HG02943 (cell line): ENCODE data around the gene TTC21A.
"Not testable (repeated sequence)": the region's sequence is repeated elsewhere in the genome, so short reads cannot be mapped to it uniquely, and the experiment has no call there.

Experiments
- ATAC-seq: cut with Tn5 transposase; IDR thresholded peaks from one replicate; pipeline ENCODE4 v1.9.1; 2021; ENCODE audit warnings: mild to moderate bottlenecking, low read depth, moderate library complexity; ENCODE audit not compliant: unreplicated experiment

The TTC21A gene

DNA sequence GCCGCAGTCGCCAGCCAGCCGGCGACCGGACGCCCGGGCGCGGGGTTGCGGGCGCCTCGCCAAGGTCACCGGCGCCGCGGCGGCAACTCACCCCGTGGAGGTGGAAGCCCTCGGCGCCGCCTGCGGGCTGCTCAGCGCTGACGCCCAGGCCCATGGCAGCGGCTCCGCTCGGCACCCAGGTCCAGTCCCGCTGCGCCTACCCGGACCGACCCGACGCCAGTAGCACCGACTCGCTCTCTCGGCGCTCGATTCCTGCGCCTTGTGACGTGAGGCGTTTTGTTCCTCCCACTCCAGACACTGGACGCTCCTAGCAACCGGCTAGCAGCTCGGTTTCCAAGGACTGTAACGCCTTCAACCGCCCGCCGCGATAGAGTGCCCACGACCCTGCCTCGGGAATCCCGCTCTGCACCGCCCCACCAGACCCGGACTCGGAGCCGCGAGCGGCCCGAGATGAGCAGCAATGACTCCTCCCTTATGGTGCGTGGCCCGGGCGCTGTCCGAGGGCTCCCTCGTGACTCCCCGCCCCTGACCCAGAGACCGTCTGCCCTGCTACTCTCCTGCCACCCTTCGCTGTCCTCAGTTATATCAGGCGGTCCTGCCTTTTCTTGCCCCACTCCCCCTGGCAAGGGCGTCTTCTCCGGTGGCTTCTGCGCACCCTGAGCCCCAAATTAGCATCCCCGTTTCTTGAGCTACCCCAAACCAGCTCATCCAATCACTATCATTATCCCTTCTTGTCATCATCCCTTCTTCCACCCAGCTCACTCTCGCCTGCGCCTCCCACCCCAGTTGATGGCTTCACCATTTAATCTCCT is at the start of gene TTC21A, which contains the start of gene GORASP1:
Gene TTC21A (plus strand): TSS at position 293 of the 812 bp plus-strand sequence. CDS start 158 bp downstream, at position 451.
Gene GORASP1 (minus strand): TSS at position 240 of the 812 bp plus-strand sequence. CDS start 86 bp downstream, at position 154.
- no peak for ATAC-seq

DNA sequence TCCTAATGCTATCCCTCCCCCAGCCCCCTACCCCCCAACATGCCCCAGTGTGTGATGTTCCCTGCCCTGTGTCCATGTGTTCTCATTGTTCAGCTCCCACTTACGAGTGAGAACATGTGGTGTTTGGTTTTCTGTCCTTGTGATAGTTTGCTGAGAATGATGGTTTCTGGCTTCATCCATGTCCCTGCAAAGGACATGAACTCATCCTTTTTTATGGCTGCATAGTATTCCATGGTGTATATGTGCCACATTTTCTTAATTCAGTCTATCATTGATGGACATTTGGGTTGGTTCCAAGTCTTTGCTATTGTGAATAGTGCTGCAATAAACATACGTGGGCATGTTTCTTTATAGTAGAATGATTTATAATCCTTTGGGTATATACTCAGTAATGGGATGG is 46.3 kb upstream of the TTC21A start:
- ATAC-seq = not testable (repeated sequence)

DNA sequence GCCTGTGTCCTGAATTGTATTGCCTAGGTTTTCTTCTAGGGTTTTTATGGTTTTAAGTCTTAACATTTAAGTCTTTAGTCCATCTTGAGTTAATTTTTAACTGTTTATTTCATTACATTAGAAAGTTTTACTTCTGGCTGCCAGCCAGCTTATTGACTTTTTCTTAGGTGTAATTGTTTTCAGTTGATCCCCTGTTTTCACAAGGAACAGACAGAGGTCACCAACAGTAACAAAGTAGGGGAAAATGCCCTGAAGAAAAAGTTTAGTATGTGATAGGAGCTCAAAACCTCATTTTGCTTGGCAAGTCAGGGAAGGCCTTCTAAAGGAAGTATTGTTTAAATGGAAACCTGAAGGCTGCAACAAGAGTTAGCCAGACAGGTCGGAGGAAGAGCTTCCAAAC is 45.3 kb upstream of the TTC21A start:
- ATAC-seq = no peak

- no peak for ATAC-seq
Observed at GRCh38 chr3:39063143-39063542, 44.3 kb upstream of the TTC21A start.

DNA sequence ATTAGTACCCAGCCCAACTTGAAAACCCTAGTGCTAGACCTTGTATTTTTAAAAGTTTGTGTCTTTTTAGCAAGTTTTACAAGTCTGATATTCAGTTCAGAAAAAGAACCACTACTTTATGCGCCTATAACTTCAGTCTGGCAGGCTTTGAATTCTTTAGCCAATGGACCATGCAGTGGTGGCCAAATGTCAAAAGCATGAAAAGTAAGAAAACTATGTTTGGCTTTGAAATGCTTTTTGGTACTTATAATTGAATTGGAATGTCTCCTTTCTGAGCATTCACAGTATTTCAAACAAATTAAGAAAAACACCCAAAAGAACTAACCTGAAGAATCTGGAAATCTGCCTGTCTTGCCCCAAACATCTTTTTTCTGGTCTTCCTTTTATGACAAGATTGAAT is 42.8 kb upstream of the TTC21A start:
- no peak for ATAC-seq

- peak; percentile 96 for ATAC-seq
Observed at GRCh38 chr3:39065197-39065596, 42.3 kb upstream of the TTC21A start.

- ATAC-seq = no peak
Observed at GRCh38 chr3:39067286-39067685, 40.2 kb upstream of the TTC21A start.

- ATAC-seq = no peak
Observed at GRCh38 chr3:39068556-39068955, 38.9 kb upstream of the TTC21A start.

- no peak for ATAC-seq
Observed at GRCh38 chr3:39075910-39076309, 31.6 kb upstream of the TTC21A start.

- ATAC-seq = no peak
Observed at GRCh38 chr3:39079530-39079929, 27.9 kb upstream of the TTC21A start.

DNA sequence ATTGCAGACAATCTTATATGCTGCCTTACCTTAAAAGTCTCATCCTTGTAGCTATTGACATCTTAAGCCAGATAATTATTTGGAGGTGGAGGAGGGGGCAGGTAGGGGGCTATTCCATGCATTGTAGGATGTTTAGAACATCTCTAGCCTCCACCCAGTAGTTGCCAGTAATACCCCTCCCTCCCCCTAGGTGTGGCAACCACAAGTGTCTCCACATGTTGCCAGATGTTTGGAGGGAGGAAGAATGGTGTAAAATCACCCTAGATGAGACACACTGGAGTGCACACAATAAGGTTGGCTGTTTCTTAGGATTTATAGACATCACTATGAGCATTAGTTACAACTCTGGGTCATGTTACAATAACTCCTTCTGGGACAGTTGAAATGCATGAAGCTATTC is 27.5 kb upstream of the TTC21A start:
- ATAC-seq = no peak

DNA sequence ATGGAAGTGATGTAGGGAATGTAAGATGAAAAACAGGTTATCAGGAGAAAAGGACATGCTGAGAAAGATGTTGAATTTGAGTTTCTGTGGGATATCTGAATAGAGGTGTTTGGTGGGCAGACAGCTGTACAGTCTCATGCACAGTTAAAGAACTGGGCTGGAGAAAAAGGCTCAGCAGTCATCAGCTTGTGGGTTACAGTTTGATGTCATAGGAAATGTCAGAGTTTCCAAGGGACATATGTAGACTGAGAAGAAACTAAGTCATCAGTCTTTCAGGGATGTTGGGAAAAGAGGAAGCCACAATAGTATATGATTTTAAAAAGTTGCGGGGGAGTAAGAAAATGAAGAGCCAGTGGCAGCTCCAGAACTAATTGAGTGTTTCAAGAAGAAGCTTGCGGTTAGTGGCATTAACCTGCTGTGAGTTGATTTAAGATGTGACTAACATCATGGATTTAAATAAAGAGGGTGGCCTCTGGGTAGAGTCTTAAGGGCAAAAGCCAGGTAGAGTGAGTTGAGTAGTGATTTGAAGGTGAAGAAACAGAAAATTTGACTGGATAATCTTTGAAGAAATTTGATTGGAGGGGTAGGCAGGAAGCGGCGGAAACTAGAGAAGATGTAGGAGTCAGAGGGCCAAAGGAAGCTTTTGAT is 24.7 kb upstream of the TTC21A start:
- ATAC-seq = no peak

DNA sequence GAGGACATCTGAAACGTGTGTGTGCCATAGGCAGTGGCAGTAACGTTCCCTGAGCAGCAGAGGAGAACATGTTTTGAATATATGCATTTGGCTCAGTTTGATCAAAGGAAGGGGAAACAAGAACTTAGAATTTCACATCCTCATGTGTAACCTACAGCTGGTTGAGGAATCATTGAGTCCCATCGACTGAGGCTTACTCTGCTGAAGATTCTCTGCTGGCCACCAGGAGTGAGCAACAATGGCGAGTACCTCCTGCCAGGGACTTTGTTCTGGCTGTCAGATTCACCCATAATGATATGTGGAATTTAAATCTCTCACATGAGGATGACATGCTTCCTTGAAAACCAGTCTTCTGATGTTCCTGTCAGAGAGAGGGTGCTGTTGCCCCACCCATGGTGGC is 21.3 kb upstream of the TTC21A start:
- no peak for ATAC-seq

GRCh38 chr3:39088456-39088855 is 19.0 kb upstream of the TTC21A start:
- no peak for ATAC-seq

DNA sequence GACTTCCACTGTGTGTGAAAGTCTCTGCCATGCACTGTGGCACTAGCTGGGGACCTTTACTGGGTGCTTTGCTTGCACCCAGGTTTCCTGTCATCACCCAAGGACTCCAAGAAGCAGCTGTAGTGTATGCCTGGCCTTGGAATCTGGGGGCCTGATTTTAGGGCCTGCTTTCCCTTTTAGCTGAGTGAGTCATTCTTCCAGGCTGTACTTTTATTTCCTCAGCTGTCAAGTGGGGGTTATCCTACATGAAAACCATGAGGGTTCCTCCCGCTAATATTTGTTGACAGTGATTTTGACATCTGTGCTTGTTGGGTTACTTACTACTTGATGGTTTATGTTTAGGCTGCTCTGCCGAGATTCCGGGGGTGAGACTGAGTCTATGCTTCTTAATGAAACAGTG is 18.6 kb upstream of the TTC21A start:
- ATAC-seq = no peak

GRCh38 chr3:39090922-39091321 is 16.6 kb upstream of the TTC21A start:
- no peak for ATAC-seq

DNA sequence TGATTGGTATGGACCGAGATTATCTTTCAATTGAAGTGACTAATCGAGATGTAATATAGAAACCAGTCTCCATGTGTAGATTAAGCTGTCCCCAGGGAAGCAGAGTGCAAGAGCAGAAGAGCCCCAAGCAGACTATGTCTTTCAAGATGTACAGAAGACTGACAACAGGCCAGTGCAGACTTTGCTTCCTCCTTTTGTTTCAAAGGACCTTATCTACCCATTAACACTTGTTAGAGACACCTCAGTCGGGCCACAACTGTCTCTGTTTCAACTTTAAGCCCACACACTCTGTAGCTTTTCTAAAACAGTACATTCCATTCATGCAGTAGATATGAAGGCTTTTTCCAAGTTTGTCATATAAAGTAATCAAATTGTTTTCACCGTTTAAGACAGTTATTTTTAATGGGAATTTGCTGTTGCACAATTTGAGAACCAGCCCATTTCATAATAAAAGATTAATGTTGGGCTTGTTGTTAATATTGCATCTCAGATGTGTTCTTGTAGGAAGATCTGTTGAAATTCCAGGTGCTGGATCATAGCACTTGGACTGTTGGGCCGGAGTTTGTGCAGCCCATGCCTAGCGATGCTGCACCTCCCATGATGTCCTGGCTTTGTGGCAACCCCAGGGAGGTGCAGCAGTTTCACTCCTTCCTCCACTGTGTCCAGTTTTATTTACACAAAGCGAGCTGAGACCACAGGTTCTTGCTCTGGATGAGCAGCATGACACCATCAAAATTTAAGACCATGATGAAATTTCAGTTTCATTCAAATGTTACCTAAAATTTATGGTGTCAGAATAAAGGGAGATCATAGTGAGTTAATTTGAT is 12.4 kb upstream of the TTC21A start:
- no peak for ATAC-seq

- ATAC-seq = no peak
Observed at GRCh38 chr3:39095778-39096177, 11.7 kb upstream of the TTC21A start.

GRCh38 chr3:39096775-39097174 is 10.7 kb upstream of the TTC21A start:
- ATAC-seq = no peak

- no peak for ATAC-seq
Observed at GRCh38 chr3:39097716-39098472, 9.6 kb upstream of the TTC21A start.
